PFSK-1 (cell line): ENCODE measurements around the gene ZRANB1.

ENCODE experiments used
- FOXP2 ChIP-seq: optimal IDR thresholded peaks from 2 replicates; pipeline ENCODE3; 2011; ENCODE audit warnings: borderline replicate concordance, control low read depth, inconsistent platforms; ENCODE audit not compliant: insufficient read depth; ENCODE audit errors: extremely low read length, extremely low read depth
- POLR2AphosphoS5 ChIP-seq: IDR thresholded peaks from 2 replicates; pipeline ENCODE4 v1.6.1; 2012; ENCODE audit warnings: low read depth, mild to moderate bottlenecking, control low read depth, low read length, moderate library complexity
- SIN3A ChIP-seq: IDR thresholded peaks from 2 replicates; pipeline ENCODE4 v1.6.1; 2012; ENCODE audit warnings: mild to moderate bottlenecking, low read length, moderate library complexity, borderline replicate concordance; ENCODE audit not compliant: insufficient read depth
- TAF1 ChIP-seq: IDR thresholded peaks from 2 replicates; pipeline ENCODE4 v1.6.1; 2012; ENCODE audit warnings: low read length, control low read depth, borderline replicate concordance; ENCODE audit not compliant: insufficient read depth
- TF ChIP-seq, protein P1 (sequence below), 2 experiments: IDR thresholded peaks; 2 replicates each; pipeline versions ENCODE4 v1.6.1 to v1.8.0; 2011 to 2012; ENCODE audit warnings: low read depth in 2 of 2, low read length in 2 of 2, control low read depth in 1 of 2, inconsistent platforms in 1 of 2, mild to moderate bottlenecking in 1 of 2, moderate library complexity in 1 of 2; ENCODE audit not compliant: insufficient read depth in 1 of 2

DNA sequence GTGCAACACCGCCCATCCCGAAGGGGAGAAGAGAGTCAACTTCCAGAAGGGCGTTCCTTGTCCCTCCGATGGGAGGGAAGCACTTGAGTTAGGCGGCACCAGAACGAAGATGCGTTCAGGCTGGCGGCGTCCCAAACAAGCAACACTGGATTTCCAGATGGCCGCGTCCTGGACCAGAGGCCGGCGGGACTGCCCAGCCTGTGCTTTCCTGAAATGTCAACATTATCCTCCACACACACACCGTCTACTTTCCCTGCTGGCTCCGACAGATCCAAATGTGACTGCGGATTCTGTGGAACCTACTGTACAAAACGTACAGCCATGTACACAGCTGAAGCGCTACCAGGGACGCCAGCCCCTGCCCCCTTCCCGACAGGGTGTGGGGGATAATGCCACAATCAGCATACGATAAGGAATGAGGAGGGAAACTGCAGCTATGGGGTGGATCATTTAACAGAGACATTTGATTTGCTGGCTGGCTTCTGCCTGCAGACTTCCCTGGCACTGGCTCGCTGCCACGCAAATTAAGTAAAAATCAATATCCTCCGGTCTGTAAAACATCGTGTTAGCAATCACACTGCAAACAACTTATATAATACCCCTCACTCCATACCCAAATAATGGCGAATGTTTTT lies 82.1 kb downstream of the ZRANB1 start:
- no peak for TF ChIP-seq POLR2AphosphoS5
- TF ChIP-seq SIN3A, result no peak
- TF ChIP-seq, protein P1, sequence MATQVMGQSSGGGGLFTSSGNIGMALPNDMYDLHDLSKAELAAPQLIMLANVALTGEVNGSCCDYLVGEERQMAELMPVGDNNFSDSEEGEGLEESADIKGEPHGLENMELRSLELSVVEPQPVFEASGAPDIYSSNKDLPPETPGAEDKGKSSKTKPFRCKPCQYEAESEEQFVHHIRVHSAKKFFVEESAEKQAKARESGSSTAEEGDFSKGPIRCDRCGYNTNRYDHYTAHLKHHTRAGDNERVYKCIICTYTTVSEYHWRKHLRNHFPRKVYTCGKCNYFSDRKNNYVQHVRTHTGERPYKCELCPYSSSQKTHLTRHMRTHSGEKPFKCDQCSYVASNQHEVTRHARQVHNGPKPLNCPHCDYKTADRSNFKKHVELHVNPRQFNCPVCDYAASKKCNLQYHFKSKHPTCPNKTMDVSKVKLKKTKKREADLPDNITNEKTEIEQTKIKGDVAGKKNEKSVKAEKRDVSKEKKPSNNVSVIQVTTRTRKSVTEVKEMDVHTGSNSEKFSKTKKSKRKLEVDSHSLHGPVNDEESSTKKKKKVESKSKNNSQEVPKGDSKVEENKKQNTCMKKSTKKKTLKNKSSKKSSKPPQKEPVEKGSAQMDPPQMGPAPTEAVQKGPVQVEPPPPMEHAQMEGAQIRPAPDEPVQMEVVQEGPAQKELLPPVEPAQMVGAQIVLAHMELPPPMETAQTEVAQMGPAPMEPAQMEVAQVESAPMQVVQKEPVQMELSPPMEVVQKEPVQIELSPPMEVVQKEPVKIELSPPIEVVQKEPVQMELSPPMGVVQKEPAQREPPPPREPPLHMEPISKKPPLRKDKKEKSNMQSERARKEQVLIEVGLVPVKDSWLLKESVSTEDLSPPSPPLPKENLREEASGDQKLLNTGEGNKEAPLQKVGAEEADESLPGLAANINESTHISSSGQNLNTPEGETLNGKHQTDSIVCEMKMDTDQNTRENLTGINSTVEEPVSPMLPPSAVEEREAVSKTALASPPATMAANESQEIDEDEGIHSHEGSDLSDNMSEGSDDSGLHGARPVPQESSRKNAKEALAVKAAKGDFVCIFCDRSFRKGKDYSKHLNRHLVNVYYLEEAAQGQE (IDR thresholded peaks at IDR 0.05; ENCODE audit: insufficient read depth in 1 of 2, low read depth in 2 of 2, low read length in 2 of 2), result no peak
- TF ChIP-seq TAF1, result no peak
- TF ChIP-seq FOXP2, result no peak
